GM21717 (cell line): ENCODE data around the gene PHRF1.
"Not testable (repeated sequence)": the region's sequence is repeated elsewhere in the genome, so short reads cannot be mapped to it uniquely, and the experiment has no call there.

ENCODE experiments used
- ATAC-seq: cut with Tn5 transposase; IDR thresholded peaks from one replicate; pipeline ENCODE4 v1.9.1; 2021; ENCODE audit warnings: mild to moderate bottlenecking, moderate library complexity; ENCODE audit not compliant: unreplicated experiment

The PHRF1 gene

DNA sequence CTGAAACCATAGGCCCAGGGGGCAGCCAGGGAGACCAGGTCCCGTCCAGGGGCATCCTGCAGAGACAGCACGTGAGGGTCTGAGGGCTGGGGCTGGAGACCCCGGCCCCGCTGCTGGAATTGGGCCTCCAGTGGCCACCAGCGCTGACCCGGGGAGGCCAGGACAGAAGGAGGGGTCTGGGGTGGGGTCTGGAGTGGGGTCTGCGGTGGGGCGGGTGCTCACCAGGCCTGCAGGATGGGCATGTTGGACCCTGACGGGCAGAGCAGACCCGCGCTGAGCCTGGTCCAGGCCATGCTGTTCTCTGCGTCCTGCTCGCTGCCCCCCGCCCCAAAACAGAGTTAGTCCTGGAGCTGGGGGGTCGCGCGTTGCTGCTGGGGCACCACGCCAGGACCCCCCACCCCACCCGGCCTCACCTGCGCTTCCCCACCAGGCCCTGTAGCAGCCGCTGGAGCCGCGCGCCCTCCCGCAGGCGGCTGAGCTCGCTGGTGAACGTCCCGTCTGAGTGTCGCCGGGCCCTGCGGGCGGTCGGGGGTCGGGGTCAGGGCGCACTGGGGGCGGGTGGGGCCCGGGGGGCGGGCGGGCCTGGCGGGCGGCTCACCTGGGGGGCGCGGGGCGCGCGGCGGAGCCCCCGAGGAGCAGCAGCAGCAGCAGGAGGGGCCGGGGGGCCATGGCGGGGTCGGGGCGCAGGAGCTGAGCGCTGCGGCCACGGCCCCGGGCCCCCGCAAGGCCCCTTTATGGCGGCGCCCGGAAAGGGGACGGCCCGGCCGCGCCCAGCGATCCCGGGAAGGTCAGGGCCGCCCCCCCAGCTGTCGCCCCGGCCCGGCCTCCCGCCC, 50.4 kb downstream of the PHRF1 start, which contains the start of gene SCT:
SCT (minus strand) TSS at position 707 of the 833 bp plus-strand sequence; CDS start at position 669, 38 bp downstream.
- no peak for ATAC-seq

GRCh38 chr11:627308-627576, 51.0 kb downstream of the PHRF1 start:
- ATAC-seq: no peak

GRCh38 chr11:628056-628455, 51.8 kb downstream of the PHRF1 start:
- no peak for ATAC-seq

GRCh38 chr11:629237-629583, 52.9 kb downstream of the PHRF1 start:
- no peak for ATAC-seq

GRCh38 chr11:630871-631270, 54.6 kb downstream of the PHRF1 start:
- ATAC-seq: no peak

GRCh38 chr11:635945-636510, 59.8 kb downstream of the PHRF1 start:
- ATAC-seq: no peak

DNA sequence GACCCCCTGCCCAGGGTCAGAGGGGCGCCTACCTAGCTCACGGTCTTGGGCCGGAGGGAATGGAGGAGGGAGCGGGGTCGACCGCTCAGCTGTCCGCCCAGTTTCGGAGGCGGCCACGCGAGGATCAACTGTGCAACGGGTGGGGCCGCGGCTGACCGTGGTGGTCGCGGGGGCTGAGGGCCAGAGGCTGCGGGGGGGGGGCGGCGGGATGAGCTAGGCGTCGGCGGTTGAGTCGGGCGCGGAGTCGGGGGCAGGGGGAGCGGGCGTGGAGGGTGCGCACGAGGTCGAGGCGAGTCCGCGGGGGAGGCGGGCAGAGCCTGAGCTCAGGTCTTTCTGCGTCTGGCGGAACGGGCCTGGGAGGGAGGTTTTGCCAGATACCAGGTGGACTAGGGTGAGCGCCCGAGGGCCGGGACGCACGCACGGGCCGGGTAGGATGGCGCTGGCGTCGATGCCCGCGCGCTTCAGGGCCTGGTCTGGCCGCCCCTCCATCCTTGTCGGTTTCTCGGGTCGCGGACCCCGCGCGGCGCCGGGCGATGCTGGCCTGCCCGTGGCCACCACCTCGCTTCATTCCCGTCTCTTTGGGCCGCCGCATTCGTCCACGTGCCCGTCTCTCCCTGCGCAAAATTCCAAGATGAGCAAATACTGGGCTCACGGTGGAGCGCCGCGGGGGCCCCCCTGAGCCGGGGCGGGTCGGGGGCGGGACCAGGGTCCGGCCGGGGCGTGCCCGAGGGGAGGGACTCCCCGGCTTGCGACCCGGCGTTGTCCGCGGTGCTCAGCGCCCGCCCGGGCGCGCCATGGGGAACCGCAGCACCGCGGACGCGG, 60.5 kb downstream of the PHRF1 start, which contains the start of gene DRD4:
DRD4 (plus strand) TSS at position 759 of the 822 bp plus-strand sequence; CDS start at position 795, 36 bp downstream.
- ATAC-seq: no peak

- ATAC-seq: no peak
Observed at GRCh38 chr11:637333-637592, 61.0 kb downstream of the PHRF1 start.

DNA sequence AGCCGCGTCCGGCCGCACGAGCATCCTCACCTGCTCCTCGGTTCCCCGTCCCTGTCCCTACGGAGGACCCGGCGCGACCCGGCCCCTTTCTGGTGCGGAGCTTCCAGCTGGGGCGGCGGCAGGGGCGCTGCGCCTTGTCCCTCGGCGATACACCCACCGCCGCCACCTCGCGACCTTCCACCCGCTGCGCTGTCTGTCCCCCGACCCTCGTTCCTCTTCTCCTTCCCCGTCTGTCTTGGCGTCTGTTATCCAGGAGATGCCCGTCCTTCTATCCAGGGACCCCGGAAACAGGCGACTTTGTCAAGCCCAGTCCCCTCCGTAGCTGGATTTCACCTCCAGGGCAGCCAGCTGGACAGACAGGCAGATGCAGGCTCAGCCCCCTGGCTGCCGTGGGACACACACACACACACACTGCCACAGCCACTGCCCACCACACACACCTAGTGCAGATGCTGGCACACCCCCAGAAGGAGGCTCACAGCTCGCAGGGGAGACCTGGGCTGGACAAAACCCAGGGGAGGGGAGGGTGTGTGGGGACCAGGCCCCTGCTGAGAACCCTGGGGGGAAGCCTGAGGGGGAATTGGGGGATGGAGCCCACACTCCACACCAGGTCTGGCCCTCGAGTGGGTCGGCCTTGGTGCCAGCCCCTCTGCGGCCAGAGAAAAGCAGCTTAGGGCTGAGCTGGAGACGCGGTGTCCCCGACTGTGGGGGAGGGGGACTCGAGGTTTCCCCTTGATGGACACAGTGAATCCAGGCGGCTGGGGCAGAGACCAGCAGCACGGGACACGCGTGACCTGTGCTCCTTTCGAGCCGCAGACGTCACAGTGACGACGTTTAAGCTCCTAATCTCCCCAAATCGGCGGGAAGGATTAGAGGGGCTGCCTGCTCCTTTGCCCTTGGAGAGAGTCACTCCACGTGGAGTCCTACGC, 61.6 kb downstream of the PHRF1 start:
- ATAC-seq: no peak

- no peak for ATAC-seq
Observed at GRCh38 chr11:638631-639331, 62.5 kb downstream of the PHRF1 start.

- ATAC-seq: no peak
Observed at GRCh38 chr11:639332-639955, 63.2 kb downstream of the PHRF1 start.

GRCh38 chr11:640021-640706, 63.9 kb downstream of the PHRF1 start:
- ATAC-seq: no peak

DNA sequence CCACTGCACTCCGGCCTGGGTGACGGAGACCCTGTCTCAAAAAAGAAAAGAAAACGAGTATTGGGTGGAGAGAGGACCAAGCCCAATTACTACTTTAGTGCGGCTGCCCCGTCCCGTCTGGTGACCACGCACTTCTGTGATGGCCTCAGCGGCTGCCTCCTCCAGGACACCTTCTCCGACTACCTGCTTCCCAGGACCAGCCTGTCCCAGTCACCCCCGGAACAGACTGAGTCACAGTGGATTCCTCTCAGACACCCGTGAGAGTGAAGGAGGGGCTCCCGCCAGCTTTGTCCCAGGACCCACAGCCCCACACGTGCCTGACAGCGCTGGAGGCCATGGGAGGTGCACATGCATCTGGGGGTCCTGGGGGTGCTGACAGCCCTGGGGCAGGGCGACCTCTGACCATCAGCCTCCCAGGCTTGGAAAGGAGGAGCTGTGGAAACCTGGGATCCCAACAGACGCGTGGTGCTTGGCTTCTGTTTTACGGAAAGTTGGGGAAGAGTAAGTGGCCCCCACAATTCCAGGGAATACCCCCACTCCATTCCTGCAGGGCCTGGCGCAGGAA, 65.6 kb downstream of the PHRF1 start:
- ATAC-seq: no peak

DNA sequence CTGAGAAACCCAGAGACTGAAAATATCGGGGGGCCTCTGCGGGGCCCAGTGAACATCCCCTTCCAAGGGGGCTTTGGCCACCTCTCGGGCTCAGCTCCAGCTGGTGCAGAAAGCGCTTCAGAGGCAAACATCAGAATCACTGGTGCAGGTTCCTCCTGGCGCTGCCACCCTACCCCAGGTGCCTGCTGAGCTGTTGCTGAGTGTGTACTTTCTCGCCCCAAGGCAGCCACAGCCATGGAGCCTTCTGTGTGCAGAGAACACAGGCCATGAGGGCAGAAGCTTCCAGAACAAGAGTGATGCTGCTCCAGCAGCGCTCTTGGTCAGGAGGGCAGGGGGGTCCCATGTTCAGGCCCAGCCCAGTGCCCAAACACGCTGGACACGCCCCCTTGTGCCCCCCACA, 67.1 kb downstream of the PHRF1 start:
- ATAC-seq: no peak

- ATAC-seq: no peak
Observed at GRCh38 chr11:643849-644738, 67.8 kb downstream of the PHRF1 start.

DNA sequence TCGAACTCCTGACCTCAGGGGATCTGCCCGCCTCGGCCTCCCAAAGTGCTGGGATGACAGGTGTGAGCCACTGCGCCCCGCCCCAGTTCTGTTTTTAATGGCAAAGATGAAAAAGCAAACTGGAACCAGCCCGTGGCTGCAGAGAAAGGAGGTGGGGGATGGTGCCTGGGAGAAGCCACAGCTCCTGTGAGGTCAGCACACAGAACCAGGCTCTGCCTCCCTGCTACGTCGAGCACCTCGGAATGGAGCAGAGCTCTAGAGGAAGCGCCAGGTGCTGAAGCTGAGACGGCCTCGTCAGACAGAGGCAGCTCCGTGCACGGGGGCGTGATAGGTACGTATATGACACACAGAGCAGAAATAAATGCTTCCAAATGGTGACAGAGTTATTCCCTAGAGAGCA, 69.3 kb downstream of the PHRF1 start:
- no peak for ATAC-seq

DNA sequence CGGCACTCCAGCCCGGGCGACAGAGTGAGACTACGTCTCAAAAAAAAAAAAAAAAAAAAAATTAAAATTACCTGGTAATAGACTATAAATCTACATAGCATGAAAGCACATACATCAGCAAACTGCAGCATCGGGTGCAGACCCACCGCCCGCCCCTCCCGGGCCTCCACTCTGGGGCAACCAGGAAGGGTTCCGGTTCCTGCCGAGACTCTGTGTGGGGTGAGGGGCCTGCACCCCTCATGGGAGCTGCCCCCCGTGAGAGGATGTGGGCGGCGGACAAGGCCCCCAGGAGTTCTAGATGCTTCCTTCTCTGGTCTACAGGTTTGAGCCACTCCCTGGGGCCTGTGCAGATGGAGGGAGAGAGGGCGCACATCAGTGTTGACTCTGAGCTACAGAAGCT, 69.9 kb downstream of the PHRF1 start:
- no peak for ATAC-seq

DNA sequence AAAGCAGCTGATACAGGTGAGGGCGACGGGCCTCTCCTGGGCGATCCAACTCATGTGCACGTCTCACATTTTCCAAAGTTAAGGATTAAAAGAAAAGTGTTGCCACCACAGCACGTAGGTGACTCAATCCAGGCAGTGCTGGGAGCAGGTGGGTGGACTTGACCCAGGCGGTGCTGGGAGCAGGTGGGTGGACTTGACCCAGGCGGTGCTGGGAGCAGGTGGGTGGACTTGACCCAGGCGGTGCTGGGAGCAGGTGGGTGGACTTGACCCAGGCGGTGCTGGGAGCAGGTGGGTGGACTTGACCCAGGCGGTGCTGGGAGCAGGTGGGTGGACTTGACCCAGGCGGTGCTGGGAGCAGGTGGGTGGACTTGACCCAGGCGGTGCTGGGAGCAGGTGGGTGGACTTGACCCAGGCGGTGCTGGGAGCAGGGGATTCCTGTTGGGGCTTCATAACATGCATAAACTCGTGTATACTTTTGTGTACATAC, 71.4 kb downstream of the PHRF1 start:
- not testable (repeated sequence) for ATAC-seq
